Osteocyte (in vitro differentiated cells): ENCODE results near the gene LDB2. TPM values are rescaled to one million over a fixed set of nuclear protein-coding genes. Genes with fewer than 3 reads are reported as not detected.

Experiments used
- DNase-seq: peaks from one replicate; pipeline ENCODE4 v3.0.0; 2021; ENCODE audit warnings: mixed read lengths; ENCODE audit not compliant: unreplicated experiment; ENCODE audit errors: extremely low spot score
- H3K27ac Mint-ChIP-seq: one replicate; pipeline ENCODE4 v1.8.0; 2021; ENCODE audit warnings: mild to moderate bottlenecking, mixed read lengths; ENCODE audit not compliant: unreplicated experiment
- H3K27me3 Mint-ChIP-seq: one replicate; pipeline ENCODE4 v1.8.0; 2021; ENCODE audit warnings: mixed read lengths; ENCODE audit not compliant: unreplicated experiment
- H3K36me3 Mint-ChIP-seq: one replicate; pipeline ENCODE4 v1.8.0; 2021; ENCODE audit warnings: mixed read lengths; ENCODE audit not compliant: unreplicated experiment
- H3K4me1 Mint-ChIP-seq: one replicate; pipeline ENCODE4 v1.8.0; 2021; ENCODE audit warnings: mixed read lengths; ENCODE audit not compliant: unreplicated experiment
- H3K4me3 Mint-ChIP-seq: one replicate; pipeline ENCODE4 v1.8.0; 2021; ENCODE audit warnings: mild to moderate bottlenecking, moderate library complexity, mixed read lengths; ENCODE audit not compliant: unreplicated experiment
- H3K9me3 Mint-ChIP-seq: one replicate; pipeline ENCODE4 v1.8.0; 2021; ENCODE audit warnings: mixed read lengths; ENCODE audit not compliant: unreplicated experiment
- total RNA-seq: library from RNA; stranded (reverse); gene quantifications from 2 replicates; pipeline ENCODE4 v1.2.1, GENCODE V29; 2021
- TF ChIP-seq, protein P1 (sequence below): fragments of 200-600 bp; sonication (generic); IDR thresholded peaks from 2 replicates; pipeline ENCODE4 v1.5.0; 2021; ENCODE audit warnings: antibody characterized with exemption, mild to moderate bottlenecking, moderate library complexity

The LDB2 gene
- total RNA-seq, 1 donor from 2014 or later = 8.7 TPM

DNA sequence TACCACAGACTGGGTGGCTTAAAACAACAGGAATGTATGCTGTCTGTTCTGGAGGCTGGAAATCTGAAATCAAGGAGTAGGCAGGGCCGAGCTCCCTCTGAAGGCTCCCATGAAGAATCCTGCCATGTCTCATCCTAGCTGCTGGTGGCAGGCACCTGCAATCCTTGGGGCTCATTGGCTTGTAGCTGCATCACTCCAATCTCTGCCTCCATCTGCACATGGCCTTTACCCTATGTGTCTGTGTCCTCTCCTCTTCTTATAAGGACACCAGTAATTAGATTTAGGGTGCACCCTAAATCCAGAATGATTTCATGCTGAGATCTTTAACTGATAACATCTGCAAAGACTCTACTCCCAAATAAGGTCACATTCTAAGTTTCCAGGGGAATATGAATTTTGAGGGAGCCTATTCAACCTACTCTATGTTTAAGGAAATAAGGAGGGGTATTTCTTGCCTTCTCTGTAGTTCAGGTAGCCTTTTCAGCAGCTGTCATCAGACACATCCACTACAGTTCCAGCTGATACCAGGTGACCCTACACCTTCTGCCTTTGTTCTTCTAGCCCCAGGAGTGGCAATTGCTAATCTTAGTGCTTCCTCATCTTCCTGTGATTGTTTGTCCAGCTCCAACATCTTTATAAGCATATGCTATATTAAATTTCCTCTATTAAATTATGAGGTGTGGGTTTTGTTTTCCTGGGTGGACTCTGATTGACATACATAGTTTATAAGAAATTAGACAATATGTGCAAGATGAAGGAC is 377.1 kb downstream of the LDB2 start:
- no peak overlapping the region for H3K27ac Mint-ChIP-seq
- H3K9me3 Mint-ChIP-seq = no peaks in the 10 kb centered on the region
- no peaks in the 10 kb centered on the region for H3K36me3 Mint-ChIP-seq
- TF ChIP-seq, protein P1, sequence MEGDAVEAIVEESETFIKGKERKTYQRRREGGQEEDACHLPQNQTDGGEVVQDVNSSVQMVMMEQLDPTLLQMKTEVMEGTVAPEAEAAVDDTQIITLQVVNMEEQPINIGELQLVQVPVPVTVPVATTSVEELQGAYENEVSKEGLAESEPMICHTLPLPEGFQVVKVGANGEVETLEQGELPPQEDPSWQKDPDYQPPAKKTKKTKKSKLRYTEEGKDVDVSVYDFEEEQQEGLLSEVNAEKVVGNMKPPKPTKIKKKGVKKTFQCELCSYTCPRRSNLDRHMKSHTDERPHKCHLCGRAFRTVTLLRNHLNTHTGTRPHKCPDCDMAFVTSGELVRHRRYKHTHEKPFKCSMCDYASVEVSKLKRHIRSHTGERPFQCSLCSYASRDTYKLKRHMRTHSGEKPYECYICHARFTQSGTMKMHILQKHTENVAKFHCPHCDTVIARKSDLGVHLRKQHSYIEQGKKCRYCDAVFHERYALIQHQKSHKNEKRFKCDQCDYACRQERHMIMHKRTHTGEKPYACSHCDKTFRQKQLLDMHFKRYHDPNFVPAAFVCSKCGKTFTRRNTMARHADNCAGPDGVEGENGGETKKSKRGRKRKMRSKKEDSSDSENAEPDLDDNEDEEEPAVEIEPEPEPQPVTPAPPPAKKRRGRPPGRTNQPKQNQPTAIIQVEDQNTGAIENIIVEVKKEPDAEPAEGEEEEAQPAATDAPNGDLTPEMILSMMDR = no peak
- no peak for DNase-seq
- no peaks in the 10 kb centered on the region for H3K27me3 Mint-ChIP-seq
- H3K4me1 Mint-ChIP-seq = no peaks in the 10 kb centered on the region
- no peak overlapping the region for H3K4me3 Mint-ChIP-seq

DNA sequence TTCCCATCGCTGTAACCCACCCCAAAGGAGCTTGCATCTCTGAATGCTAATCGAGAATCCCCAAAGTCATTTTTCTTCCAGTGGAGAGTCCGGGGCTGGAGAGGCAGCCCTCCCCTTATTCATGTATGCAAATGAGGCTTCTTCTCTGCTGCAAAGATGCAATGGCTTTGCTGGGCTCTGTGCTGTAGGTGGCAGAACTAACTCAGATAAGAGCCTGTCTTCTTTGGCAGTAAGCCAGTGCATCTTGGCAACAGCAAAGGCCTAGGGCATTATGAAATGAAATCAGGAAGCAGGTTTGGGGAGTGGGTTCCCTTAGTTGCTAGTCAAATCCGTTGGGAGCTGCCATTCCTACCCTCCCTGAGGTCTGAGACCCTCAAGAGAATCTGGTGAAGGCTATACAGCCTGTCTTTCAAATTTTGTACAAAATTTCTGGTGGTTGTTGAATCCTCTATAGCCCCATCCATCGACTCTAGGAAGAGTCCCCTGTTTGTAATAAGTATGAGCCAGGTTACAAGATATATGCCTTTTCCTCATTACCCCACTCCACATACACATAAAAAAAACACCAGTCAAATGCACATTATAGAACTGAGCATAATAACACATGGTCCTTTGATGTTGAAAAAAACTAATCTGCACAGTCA is 381.5 kb downstream of the LDB2 start:
- H3K27ac Mint-ChIP-seq = no peak overlapping the region
- H3K27me3 Mint-ChIP-seq = no peaks in the 10 kb centered on the region
- H3K4me3 Mint-ChIP-seq = no peak overlapping the region
- TF ChIP-seq, protein P1 = peak; percentile 48
- H3K9me3 Mint-ChIP-seq = no peaks in the 10 kb centered on the region
- DNase-seq = no peak
- no peaks in the 10 kb centered on the region for H3K4me1 Mint-ChIP-seq
- no peaks in the 10 kb centered on the region for H3K36me3 Mint-ChIP-seq

DNA sequence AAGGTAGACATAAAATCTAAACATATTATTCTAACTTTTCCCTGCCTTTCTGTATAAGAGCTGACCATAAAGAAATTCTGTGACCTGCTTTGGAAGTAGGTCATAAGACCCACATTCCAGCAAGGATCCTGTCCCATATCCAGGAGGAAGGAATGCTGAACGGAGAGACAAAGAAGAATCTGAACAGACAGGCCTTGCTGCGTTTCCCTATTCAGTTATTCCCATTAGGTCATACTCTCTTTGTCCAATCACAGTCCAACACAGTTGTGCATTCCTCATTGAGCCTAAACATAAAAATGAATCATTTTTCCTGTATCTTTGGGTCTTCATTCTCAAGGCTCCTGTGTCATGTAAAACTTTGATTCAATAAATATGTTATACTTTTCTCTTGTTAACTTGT is 384.6 kb downstream of the LDB2 start:
- H3K4me1 Mint-ChIP-seq = no peaks in the 10 kb centered on the region
- TF ChIP-seq, protein P1 = no peak
- H3K27me3 Mint-ChIP-seq = no peaks in the 10 kb centered on the region
- H3K27ac Mint-ChIP-seq = no peak overlapping the region
- no peaks in the 10 kb centered on the region for H3K36me3 Mint-ChIP-seq
- no peak overlapping the region for H3K4me3 Mint-ChIP-seq
- peaks cover 3% of the 10 kb centered on the region for H3K9me3 Mint-ChIP-seq
- DNase-seq = no peak

DNA sequence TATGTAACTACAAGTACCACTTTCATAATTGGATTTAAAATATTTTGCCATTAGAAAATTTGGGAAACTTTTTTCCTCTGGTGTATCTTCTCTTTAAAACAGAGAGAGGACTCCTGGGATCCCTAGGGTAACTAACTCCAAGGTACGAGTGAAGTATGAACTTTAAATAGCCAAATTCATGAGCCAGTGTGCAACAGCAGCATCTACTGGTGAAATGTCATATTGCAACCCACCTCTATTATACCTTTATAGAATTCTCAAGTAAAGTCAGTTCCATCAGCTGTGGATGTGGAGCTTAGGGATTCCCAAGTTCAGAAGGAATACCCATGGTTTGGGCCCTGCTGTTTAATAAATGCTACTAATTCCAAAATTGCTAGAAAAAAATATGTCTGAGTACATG is 389.5 kb downstream of the LDB2 start:
- no peaks in the 10 kb centered on the region for H3K27me3 Mint-ChIP-seq
- no peaks in the 10 kb centered on the region for H3K4me1 Mint-ChIP-seq
- DNase-seq = no peak
- H3K27ac Mint-ChIP-seq = no peak overlapping the region
- TF ChIP-seq, protein P1 = peak; percentile 9
- no peak overlapping the region for H3K4me3 Mint-ChIP-seq
- no peaks in the 10 kb centered on the region for H3K36me3 Mint-ChIP-seq
- peaks cover 7% of the 10 kb centered on the region for H3K9me3 Mint-ChIP-seq

- TF ChIP-seq, protein P1 = peak; percentile 13
- Mint-ChIP-seq H3K4me3 (no peak overlapping the region), H3K9me3 (peaks cover 7% of the 10 kb centered on the region), H3K27ac (no peak overlapping the region), H3K4me1 (no peaks in the 10 kb centered on the region), H3K36me3 (no peaks in the 10 kb centered on the region), H3K27me3 (no peaks in the 10 kb centered on the region)
- no peak for DNase-seq
These were observed 392.7 kb downstream of the LDB2 start for GRCh38 chr4:16505726-16506125.
